GM12878 (cell line): Measurements from ENCODE around the gene HERPUD1. TPM values are rescaled to one million over a fixed set of nuclear protein-coding genes. Genes with fewer than 3 reads are reported as not detected.

Experiments used
- BRCA1 ChIP-seq: IDR thresholded peaks from 2 replicates; pipeline ENCODE4 v1.6.1; 2011; ENCODE audit warnings: low read depth, low read length, improper control_type of control experiment
- CEBPB ChIP-seq, 2 experiments: fragments of 150-350 bp in 1 of 2; IDR thresholded peaks; 2 replicates each; pipeline ENCODE4 v1.6.1; 2012 to 2014; ENCODE audit warnings: low read depth in 2 of 2, low read length in 2 of 2, borderline replicate concordance in 1 of 2, inconsistent platforms in 1 of 2
- CREM ChIP-seq: IDR thresholded peaks from 2 replicates; pipeline ENCODE4 v1.6.1; 2014; ENCODE audit warnings: antibody characterized with exemption, low read depth
- CTCF ChIP-seq, 3 experiments: IDR thresholded peaks in 2 of 3; conservative IDR thresholded peaks in 1 of 3; 2 replicates each; pipeline ENCODE4 v1.5.1; 2011; ENCODE audit warnings: low read depth in 3 of 3, low read length in 3 of 3, mild to moderate bottlenecking in 3 of 3, control low read depth in 2 of 3, moderate library complexity in 2 of 3, inconsistent platforms in 1 of 3, mixed read lengths in 1 of 3; ENCODE audit not compliant: control insufficient read depth in 2 of 3, insufficient read depth in 1 of 3; ENCODE audit errors: extremely low read depth in 1 of 3
- E4F1 ChIP-seq: fragments of 450-650 bp; IDR thresholded peaks from 2 replicates; pipeline ENCODE4 v1.6.1; 2018; ENCODE audit warnings: borderline replicate concordance, mild to moderate bottlenecking; ENCODE audit not compliant: partially characterized antibody
- ETV6 ChIP-seq, 2 experiments: fragments of 450-650 bp in 1 of 2; IDR thresholded peaks in 1 of 2; conservative IDR thresholded peaks in 1 of 2; 2 replicates each; pipeline ENCODE4 v1.6.1; 2014; ENCODE audit warnings: antibody characterized with exemption in 1 of 2, borderline replicate concordance in 1 of 2, low read depth in 1 of 2, mild to moderate bottlenecking in 1 of 2, moderate library complexity in 1 of 2
- IRF4 ChIP-seq: IDR thresholded peaks from 2 replicates; pipeline ENCODE4 v1.6.1; 2011; ENCODE audit warnings: low read depth, low read length
- POLR2A ChIP-seq: IDR thresholded peaks from 2 replicates; pipeline ENCODE4 v1.6.1; 2011; ENCODE audit warnings: low read depth, mild to moderate bottlenecking, low read length
- SIN3A ChIP-seq: IDR thresholded peaks from 2 replicates; pipeline ENCODE4 v1.6.1; 2012; ENCODE audit warnings: low read depth, low read length, improper control_type of control experiment
- SIX5 ChIP-seq: IDR thresholded peaks from 2 replicates; pipeline ENCODE4 v1.6.1; 2011; ENCODE audit warnings: mild to moderate bottlenecking, low read depth, low read length, moderate library complexity; ENCODE audit not compliant: severe bottlenecking
- SMAD5 ChIP-seq: IDR thresholded peaks from 2 replicates; pipeline ENCODE4 v1.6.1; 2016; ENCODE audit warnings: antibody characterized with exemption, low read depth
- TBL1XR1 ChIP-seq: IDR thresholded peaks from 2 replicates; pipeline ENCODE4 v1.6.1; 2012; ENCODE audit warnings: low read depth, low read length, improper control_type of control experiment
- YY1 ChIP-seq: IDR thresholded peaks from 2 replicates; pipeline ENCODE4 v1.6.1; 2011; ENCODE audit warnings: low read depth, mild to moderate bottlenecking, low read length
- ZNF384 ChIP-seq: IDR thresholded peaks from 2 replicates; pipeline ENCODE4 v1.6.1; 2012; ENCODE audit warnings: low read depth, mild to moderate bottlenecking, low read length, improper control_type of control experiment, borderline replicate concordance
- polyA plus RNA-seq, 11 experiments: library from polyadenylated mRNA; depleted of rRNA in 4 of 11; unstranded in 6 of 11; stranded (reverse) in 5 of 11; fragments of >200 nt; fragmentation: Nextera tagmentation in 4 of 11; fragmentation: Illumina TruSeq in 1 of 11; extraction: Ambion mirVana in 4 of 11; extraction: Trizol in 1 of 11; gene quantifications; 1 replicate in 1 of 11; 2 replicates in 10 of 11; pipeline versions ENCODE4 v1.2.1 to v1.2.3, GENCODE V29; 2011 to 2016; ENCODE audit warnings: inconsistent platforms in 2 of 11, missing spikeins in 2 of 11, low read depth in 1 of 11
- total RNA-seq, 4 experiments: library from RNA; depleted of rRNA in 3 of 4; stranded (reverse); fragments of >200 nt in 3 of 4; fragmentation: Illumina TruSeq in 1 of 4; extraction: Trizol in 1 of 4; gene quantifications; 2 replicates each; pipeline versions ENCODE4 v1.2.1 to v1.2.3, GENCODE V29; 2013 to 2021
- TF ChIP-seq, protein P1 (sequence below): fragments of 450-650 bp; formaldehyde crosslinking; IDR thresholded peaks from 2 replicates; pipeline ENCODE4 v1.4.0; 2020; ENCODE audit warnings: mild to moderate bottlenecking, moderate library complexity
- TF ChIP-seq, protein P2 (sequence below): IDR thresholded peaks from 2 replicates; pipeline ENCODE4 v1.6.1; 2011; ENCODE audit warnings: low read depth, mild to moderate bottlenecking, low read length, moderate library complexity, borderline replicate concordance; ENCODE audit errors: extremely low read depth
- TF ChIP-seq, protein P3 (sequence below): IDR thresholded peaks from 2 replicates; pipeline ENCODE4 v1.6.1; 2011; ENCODE audit warnings: mild to moderate bottlenecking, low read depth, low read length, moderate library complexity; ENCODE audit not compliant: insufficient replicate concordance
- TF ChIP-seq, protein P4 (sequence below): IDR thresholded peaks from 2 replicates; pipeline ENCODE4 v1.6.1; 2012; ENCODE audit warnings: low read depth, low read length, improper control_type of control experiment

HERPUD1 gene
- total and polyA plus RNA-seq, 10 of the 15 experiments (the other 5 are each of a cell fraction or from before 2014, with no cell fraction given): 32.6 to 212 (median 122) TPM

DNA sequence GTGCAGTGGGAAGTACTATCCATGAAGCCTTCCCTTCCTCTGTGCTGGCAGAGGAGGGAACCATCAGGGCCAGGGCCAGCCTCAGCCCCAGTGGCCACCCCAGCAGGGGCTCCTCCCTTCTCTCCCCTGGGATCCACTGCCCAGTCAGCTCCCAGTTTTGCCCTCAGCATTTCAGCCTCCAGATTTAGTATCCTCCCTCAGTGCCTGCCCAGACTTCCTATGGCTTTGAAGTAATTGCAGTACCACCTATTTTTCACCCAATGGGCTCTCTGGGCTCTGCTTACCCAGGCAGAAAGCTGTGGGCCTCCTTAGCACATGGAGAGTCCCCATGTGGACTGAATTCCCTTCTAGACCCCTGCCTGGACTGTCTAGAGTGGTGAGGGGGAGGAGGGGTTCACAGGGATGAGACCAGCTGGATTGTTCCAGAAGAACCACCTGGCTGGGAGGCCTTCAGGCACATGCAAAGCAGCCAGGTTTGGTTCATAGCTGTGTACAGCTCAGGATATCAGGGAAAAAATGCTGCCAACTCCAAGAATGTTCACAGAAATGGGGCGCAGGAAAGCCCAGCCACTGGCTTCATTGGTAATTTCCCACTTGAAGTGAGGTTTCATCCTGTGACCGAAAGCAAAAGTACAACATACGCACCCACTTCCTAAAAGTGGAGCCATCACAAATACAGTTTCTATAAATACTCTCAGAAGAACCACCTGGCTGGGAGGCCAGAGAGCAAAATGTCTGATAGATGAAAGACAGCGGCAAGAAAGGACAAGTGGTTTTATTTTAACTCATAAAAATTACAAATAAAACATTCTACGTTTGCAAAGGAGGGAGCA, 15.2 kb upstream of the HERPUD1 start (continued):
- TF ChIP-seq, protein P1, sequence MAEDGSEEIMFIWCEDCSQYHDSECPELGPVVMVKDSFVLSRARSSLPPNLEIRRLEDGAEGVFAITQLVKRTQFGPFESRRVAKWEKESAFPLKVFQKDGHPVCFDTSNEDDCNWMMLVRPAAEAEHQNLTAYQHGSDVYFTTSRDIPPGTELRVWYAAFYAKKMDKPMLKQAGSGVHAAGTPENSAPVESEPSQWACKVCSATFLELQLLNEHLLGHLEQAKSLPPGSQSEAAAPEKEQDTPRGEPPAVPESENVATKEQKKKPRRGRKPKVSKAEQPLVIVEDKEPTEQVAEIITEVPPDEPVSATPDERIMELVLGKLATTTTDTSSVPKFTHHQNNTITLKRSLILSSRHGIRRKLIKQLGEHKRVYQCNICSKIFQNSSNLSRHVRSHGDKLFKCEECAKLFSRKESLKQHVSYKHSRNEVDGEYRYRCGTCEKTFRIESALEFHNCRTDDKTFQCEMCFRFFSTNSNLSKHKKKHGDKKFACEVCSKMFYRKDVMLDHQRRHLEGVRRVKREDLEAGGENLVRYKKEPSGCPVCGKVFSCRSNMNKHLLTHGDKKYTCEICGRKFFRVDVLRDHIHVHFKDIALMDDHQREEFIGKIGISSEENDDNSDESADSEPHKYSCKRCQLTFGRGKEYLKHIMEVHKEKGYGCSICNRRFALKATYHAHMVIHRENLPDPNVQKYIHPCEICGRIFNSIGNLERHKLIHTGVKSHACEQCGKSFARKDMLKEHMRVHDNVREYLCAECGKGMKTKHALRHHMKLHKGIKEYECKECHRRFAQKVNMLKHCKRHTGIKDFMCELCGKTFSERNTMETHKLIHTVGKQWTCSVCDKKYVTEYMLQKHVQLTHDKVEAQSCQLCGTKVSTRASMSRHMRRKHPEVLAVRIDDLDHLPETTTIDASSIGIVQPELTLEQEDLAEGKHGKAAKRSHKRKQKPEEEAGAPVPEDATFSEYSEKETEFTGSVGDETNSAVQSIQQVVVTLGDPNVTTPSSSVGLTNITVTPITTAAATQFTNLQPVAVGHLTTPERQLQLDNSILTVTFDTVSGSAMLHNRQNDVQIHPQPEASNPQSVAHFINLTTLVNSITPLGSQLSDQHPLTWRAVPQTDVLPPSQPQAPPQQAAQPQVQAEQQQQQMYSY (CRISPR knock-in tag): 0 out of 2 replicates have a peak, but pooled peaks have one; percentile 58
- TF ChIP-seq BRCA1 (no peak), ZNF384 (no peak), E4F1 (no peak), SMAD5 (no peak), CTCF (IDR thresholded peaks at IDR 0.05 in 2 of 3, conservative IDR thresholded peaks at IDR 0.05 in 1 of 3; ENCODE audit: control insufficient read depth in 2 of 3, extremely low read depth in 1 of 3, insufficient read depth in 1 of 3, low read depth in 3 of 3, low read length in 3 of 3) (no peak), CREM (peak; percentile 86), TBL1XR1 (peak; percentile 89), IRF4 (peak; percentile 84), SIN3A (no peak), POLR2A (no peak), CEBPB (IDR thresholded peaks at IDR 0.05; ENCODE audit: borderline replicate concordance in 1 of 2, low read depth in 2 of 2, low read length in 2 of 2) (0 out of 4 replicates have a peak, but pooled peaks of 1 of the 2 experiments have one; percentile 50), SIX5 (no peak), YY1 (peak; percentile 90), ETV6 (conservative IDR thresholded peaks at IDR 0.05 in 1 of 2, IDR thresholded peaks at IDR 0.05 in 1 of 2; ENCODE audit: borderline replicate concordance in 1 of 2, low read depth in 1 of 2) (peak in 1 of 2 experiments; percentile 89; a peak in 2 of 4 replicates)
- TF ChIP-seq, protein P2, sequence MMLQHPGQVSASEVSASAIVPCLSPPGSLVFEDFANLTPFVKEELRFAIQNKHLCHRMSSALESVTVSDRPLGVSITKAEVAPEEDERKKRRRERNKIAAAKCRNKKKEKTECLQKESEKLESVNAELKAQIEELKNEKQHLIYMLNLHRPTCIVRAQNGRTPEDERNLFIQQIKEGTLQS: no peak
- TF ChIP-seq, protein P3, sequence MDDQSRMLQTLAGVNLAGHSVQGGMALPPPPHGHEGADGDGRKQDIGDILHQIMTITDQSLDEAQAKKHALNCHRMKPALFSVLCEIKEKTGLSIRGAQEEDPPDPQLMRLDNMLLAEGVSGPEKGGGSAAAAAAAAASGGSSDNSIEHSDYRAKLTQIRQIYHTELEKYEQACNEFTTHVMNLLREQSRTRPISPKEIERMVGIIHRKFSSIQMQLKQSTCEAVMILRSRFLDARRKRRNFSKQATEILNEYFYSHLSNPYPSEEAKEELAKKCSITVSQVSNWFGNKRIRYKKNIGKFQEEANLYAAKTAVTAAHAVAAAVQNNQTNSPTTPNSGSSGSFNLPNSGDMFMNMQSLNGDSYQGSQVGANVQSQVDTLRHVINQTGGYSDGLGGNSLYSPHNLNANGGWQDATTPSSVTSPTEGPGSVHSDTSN: no peak
- TF ChIP-seq, protein P4, sequence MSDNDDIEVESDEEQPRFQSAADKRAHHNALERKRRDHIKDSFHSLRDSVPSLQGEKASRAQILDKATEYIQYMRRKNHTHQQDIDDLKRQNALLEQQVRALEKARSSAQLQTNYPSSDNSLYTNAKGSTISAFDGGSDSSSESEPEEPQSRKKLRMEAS: 0 out of 2 replicates have a peak, but pooled peaks have one; percentile 11
